ENCODE data around the gene ELOF1.
"Not testable (repeated sequence)": the region's sequence is repeated elsewhere in the genome, so short reads cannot be mapped to it uniquely, and the experiment has no call there.

Gene ELOF1

GRCh38 chr19:11578258-11579142 lies 19.5 kb upstream of the ELOF1 start:
- Histone ChIP-seq H3K4me3 (IDR thresholded peaks at IDR 0.05; ENCODE audit: insufficient read depth, low read depth, low read length) (no peak overlapping the region), H3K27ac (no peak overlapping the region), H3K27me3 (ENCODE audit: insufficient read depth, low read depth) (no peaks in the 10 kb centered on the region), H3K36me3 (ENCODE audit: insufficient read depth) (no peaks in the 10 kb centered on the region), H2AFZ (ENCODE audit: low read depth) (no peak overlapping the region), H3K4me1 (ENCODE audit: low read depth, poor library complexity, severe bottlenecking) (peaks cover 13% of the 10 kb centered on the region), H4K20me1 (ENCODE audit: insufficient read depth) (no peaks in the 10 kb centered on the region), H3K4me2 (no peak overlapping the region), H3K79me2 (ENCODE audit: insufficient read depth, low read depth) (no peaks in the 10 kb centered on the region), H3K9ac (no peak overlapping the region)
- no peak for TF ChIP-seq CTCF (conservative IDR thresholded peaks at IDR 0.05; ENCODE audit: low read depth, low read length)

- Histone ChIP-seq H3K79me2 (ENCODE audit: insufficient read depth, low read depth) (no peaks in the 10 kb centered on the region), H3K4me1 (ENCODE audit: low read depth, poor library complexity, severe bottlenecking) (peaks cover 13% of the 10 kb centered on the region), H3K36me3 (ENCODE audit: insufficient read depth) (no peaks in the 10 kb centered on the region), H3K27me3 (ENCODE audit: insufficient read depth, low read depth) (no peaks in the 10 kb centered on the region), H3K4me3 (IDR thresholded peaks at IDR 0.05; ENCODE audit: insufficient read depth, low read depth, low read length) (no peak within 1 kb of the TSS), H4K20me1 (ENCODE audit: insufficient read depth) (no peaks in the 10 kb centered on the region), H3K4me2 (no peak within 1 kb of the TSS), H3K27ac (no peak within 1 kb of the TSS), H2AFZ (ENCODE audit: low read depth) (no peak within 1 kb of the TSS), H3K9ac (no peak within 1 kb of the TSS)
- no peak for TF ChIP-seq CTCF (conservative IDR thresholded peaks at IDR 0.05; ENCODE audit: low read depth, low read length)
Observed at GRCh38 chr19:11577451-11578257, 18.6 kb upstream of the ELOF1 start, which contains the start of gene ACP5. Gene ACP5 (minus strand): TSS chr19:11577645. CDS start chr19:11577317, 328 bp downstream.

GRCh38 chr19:11576227-11576626 lies 17.2 kb upstream of the ELOF1 start:
- Histone ChIP-seq H3K9ac (no peak overlapping the region), H4K20me1 (ENCODE audit: insufficient read depth) (no peaks in the 10 kb centered on the region), H3K4me2 (no peak overlapping the region), H3K4me3 (IDR thresholded peaks at IDR 0.05; ENCODE audit: insufficient read depth, low read depth, low read length) (no peak overlapping the region), H2AFZ (ENCODE audit: low read depth) (no peak overlapping the region), H3K79me2 (ENCODE audit: insufficient read depth, low read depth) (no peaks in the 10 kb centered on the region), H3K4me1 (ENCODE audit: low read depth, poor library complexity, severe bottlenecking) (peaks cover 2% of the 10 kb centered on the region), H3K27ac (no peak overlapping the region), H3K27me3 (ENCODE audit: insufficient read depth, low read depth) (no peaks in the 10 kb centered on the region), H3K36me3 (ENCODE audit: insufficient read depth) (no peaks in the 10 kb centered on the region)
- no peak for TF ChIP-seq CTCF (conservative IDR thresholded peaks at IDR 0.05; ENCODE audit: low read depth, low read length)

GRCh38 chr19:11574689-11575088 lies 15.7 kb upstream of the ELOF1 start:
- Histone ChIP-seq H2AFZ (ENCODE audit: low read depth) (no peak overlapping the region), H3K27ac (no peak overlapping the region), H3K9ac (no peak overlapping the region), H3K36me3 (ENCODE audit: insufficient read depth) (no peaks in the 10 kb centered on the region), H3K27me3 (ENCODE audit: insufficient read depth, low read depth) (no peaks in the 10 kb centered on the region), H4K20me1 (ENCODE audit: insufficient read depth) (no peaks in the 10 kb centered on the region), H3K4me3 (IDR thresholded peaks at IDR 0.05; ENCODE audit: insufficient read depth, low read depth, low read length) (no peak overlapping the region), H3K4me2 (no peak overlapping the region), H3K79me2 (ENCODE audit: insufficient read depth, low read depth) (no peaks in the 10 kb centered on the region), H3K4me1 (ENCODE audit: low read depth, poor library complexity, severe bottlenecking) (no peaks in the 10 kb centered on the region)
- no peak for TF ChIP-seq CTCF (conservative IDR thresholded peaks at IDR 0.05; ENCODE audit: low read depth, low read length)

- H3K9ac ChIP-seq: not testable (repeated sequence)
Observed at GRCh38 chr19:11573763-11574162, 14.7 kb upstream of the ELOF1 start.

GRCh38 chr19:11573354-11573753 lies 14.3 kb upstream of the ELOF1 start:
- not testable (repeated sequence) for H3K4me2 ChIP-seq; H3K79me2 ChIP-seq (ENCODE audit: insufficient read depth, low read depth); H3K4me3 ChIP-seq (IDR thresholded peaks at IDR 0.05; ENCODE audit: insufficient read depth, low read depth, low read length); H2AFZ ChIP-seq (ENCODE audit: low read depth); H3K36me3 ChIP-seq (ENCODE audit: insufficient read depth); H3K9ac ChIP-seq; H3K4me1 ChIP-seq (ENCODE audit: low read depth, poor library complexity, severe bottlenecking); H4K20me1 ChIP-seq (ENCODE audit: insufficient read depth); H3K27me3 ChIP-seq (ENCODE audit: insufficient read depth, low read depth); H3K27ac ChIP-seq

More at GRCh38 chr19:11573763-11574162, 14.7 kb upstream of the ELOF1 start:
- H3K4me2 ChIP-seq; H2AFZ ChIP-seq (ENCODE audit: low read depth); H4K20me1 ChIP-seq (ENCODE audit: insufficient read depth); H3K36me3 ChIP-seq (ENCODE audit: insufficient read depth); H3K27ac ChIP-seq; H3K79me2 ChIP-seq (ENCODE audit: insufficient read depth, low read depth); H3K4me3 ChIP-seq (IDR thresholded peaks at IDR 0.05; ENCODE audit: insufficient read depth, low read depth, low read length); H3K4me1 ChIP-seq (ENCODE audit: low read depth, poor library complexity, severe bottlenecking); H3K27me3 ChIP-seq (ENCODE audit: insufficient read depth, low read depth): not testable (repeated sequence)
